ENCODE results near the gene IL11RA.

- no peak for TF ChIP-seq CTCF (IDR thresholded peaks at IDR 0.05)
- no peak for TF ChIP-seq POLR2A (IDR thresholded peaks at IDR 0.05)
These were observed 41.6 kb downstream of the IL11RA start for GRCh38 chr9:34693560-34693959.

Measured in uterus (tissue), 2 donors.